Measurements from ENCODE around the gene RPL41.

DNA sequence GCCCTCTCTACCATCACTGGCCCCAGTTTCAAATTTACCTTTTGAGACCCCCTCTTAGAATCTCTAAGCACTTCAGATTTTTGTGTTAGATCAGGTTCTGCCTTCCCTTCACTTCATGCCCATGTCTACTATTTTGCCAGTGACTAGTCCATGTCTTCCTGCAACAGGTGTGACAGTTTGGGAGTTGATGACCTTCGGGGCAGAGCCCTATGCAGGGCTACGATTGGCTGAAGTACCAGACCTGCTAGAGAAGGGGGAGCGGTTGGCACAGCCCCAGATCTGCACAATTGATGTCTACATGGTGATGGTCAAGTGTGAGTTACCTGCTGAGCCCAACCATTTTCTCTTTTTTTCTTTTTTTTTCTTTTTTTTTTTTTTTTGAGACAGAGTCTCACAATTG, 17.8 kb upstream of the RPL41 start:
- no peak for TF ChIP-seq CTCF (IDR thresholded peaks at IDR 0.05; ENCODE audit: insufficient read depth, low read length)
- no peak for TF ChIP-seq POLR2AphosphoS5 (IDR thresholded peaks at IDR 0.05; ENCODE audit: low read depth)
- TF ChIP-seq REST (IDR thresholded peaks at IDR 0.05; ENCODE audit: insufficient replicate concordance, low read depth) = no peak
